GM12878 (cell line): Measurements from ENCODE around the gene EID1.

Experiments
- CHD4 ChIP-seq: fragments of 200-600 bp; sonication (generic); IDR thresholded peaks from 2 replicates; pipeline ENCODE4 v1.6.1; 2016; ENCODE audit warnings: mild to moderate bottlenecking
- POLR2A ChIP-seq: IDR thresholded peaks from 2 replicates; pipeline ENCODE4 v1.6.1; 2011; ENCODE audit warnings: low read depth, mild to moderate bottlenecking, low read length
- TCF3 ChIP-seq: IDR thresholded peaks from 2 replicates; pipeline ENCODE4 v1.6.1; 2012; ENCODE audit warnings: low read depth, mild to moderate bottlenecking, low read length, borderline replicate concordance; ENCODE audit not compliant: insufficient read depth
- TF ChIP-seq, protein P1 (sequence below): fragments of 450-650 bp; IDR thresholded peaks from 2 replicates; pipeline ENCODE4 v1.6.1; 2018; ENCODE audit warnings: borderline replicate concordance, mild to moderate bottlenecking; ENCODE audit not compliant: partially characterized antibody
- TF ChIP-seq, protein P2 (sequence below), 3 experiments: IDR thresholded peaks in 2 of 3; conservative IDR thresholded peaks in 1 of 3; 2 replicates each; pipeline ENCODE4 v1.5.1; 2011; ENCODE audit warnings: low read depth in 3 of 3, low read length in 3 of 3, mild to moderate bottlenecking in 3 of 3, control low read depth in 2 of 3, moderate library complexity in 2 of 3, inconsistent platforms in 1 of 3, mixed read lengths in 1 of 3; ENCODE audit not compliant: control insufficient read depth in 2 of 3, insufficient read depth in 1 of 3; ENCODE audit errors: extremely low read depth in 1 of 3
- TF ChIP-seq, protein P3 (sequence below): IDR thresholded peaks from 2 replicates; pipeline ENCODE4 v1.6.1; 2012; ENCODE audit warnings: low read depth, low read length, improper control_type of control experiment

DNA sequence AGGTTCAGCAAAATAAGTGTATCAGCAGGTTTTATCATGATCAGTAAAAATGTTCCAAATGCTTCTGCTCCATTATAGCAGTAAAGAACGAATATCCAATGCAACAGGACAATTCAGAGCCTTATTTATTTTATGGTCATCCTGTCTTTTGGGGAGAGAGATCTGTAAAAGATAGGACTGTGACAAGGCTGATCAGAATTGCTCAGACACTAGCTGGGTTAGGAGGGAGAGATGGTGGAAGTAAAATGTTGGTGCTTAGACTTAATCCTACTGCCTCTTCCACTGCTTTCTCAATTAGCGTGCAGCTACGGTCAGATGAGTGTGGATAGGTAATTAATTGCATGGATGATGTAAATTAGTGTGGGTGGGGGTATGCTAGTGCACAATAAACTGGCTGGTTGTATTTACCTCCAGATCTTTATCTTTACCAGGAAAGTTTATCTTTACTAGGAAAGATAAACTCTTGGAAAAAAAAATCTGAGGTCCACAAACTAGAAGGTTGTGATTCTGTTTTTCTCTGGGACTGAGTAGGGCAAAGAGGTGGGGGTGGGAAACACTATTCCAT, 2.2 kb downstream of the EID1 start:
- TF ChIP-seq, protein P1, sequence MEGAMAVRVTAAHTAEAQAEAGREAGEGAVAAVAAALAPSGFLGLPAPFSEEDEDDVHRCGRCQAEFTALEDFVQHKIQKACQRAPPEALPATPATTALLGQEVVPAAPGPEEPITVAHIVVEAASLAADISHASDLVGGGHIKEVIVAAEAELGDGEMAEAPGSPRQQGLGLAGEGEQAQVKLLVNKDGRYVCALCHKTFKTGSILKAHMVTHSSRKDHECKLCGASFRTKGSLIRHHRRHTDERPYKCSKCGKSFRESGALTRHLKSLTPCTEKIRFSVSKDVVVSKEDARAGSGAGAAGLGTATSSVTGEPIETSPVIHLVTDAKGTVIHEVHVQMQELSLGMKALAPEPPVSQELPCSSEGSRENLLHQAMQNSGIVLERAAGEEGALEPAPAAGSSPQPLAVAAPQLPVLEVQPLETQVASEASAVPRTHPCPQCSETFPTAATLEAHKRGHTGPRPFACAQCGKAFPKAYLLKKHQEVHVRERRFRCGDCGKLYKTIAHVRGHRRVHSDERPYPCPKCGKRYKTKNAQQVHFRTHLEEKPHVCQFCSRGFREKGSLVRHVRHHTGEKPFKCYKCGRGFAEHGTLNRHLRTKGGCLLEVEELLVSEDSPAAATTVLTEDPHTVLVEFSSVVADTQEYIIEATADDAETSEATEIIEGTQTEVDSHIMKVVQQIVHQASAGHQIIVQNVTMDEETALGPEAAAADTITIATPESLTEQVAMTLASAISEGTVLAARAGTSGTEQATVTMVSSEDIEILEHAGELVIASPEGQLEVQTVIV, result no peak
- TF ChIP-seq, protein P2, sequence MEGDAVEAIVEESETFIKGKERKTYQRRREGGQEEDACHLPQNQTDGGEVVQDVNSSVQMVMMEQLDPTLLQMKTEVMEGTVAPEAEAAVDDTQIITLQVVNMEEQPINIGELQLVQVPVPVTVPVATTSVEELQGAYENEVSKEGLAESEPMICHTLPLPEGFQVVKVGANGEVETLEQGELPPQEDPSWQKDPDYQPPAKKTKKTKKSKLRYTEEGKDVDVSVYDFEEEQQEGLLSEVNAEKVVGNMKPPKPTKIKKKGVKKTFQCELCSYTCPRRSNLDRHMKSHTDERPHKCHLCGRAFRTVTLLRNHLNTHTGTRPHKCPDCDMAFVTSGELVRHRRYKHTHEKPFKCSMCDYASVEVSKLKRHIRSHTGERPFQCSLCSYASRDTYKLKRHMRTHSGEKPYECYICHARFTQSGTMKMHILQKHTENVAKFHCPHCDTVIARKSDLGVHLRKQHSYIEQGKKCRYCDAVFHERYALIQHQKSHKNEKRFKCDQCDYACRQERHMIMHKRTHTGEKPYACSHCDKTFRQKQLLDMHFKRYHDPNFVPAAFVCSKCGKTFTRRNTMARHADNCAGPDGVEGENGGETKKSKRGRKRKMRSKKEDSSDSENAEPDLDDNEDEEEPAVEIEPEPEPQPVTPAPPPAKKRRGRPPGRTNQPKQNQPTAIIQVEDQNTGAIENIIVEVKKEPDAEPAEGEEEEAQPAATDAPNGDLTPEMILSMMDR (IDR thresholded peaks at IDR 0.05 in 2 of 3, conservative IDR thresholded peaks at IDR 0.05 in 1 of 3; ENCODE audit: control insufficient read depth in 2 of 3, extremely low read depth in 1 of 3, insufficient read depth in 1 of 3, low read depth in 3 of 3, low read length in 3 of 3), result no peak
- TF ChIP-seq, protein P3, sequence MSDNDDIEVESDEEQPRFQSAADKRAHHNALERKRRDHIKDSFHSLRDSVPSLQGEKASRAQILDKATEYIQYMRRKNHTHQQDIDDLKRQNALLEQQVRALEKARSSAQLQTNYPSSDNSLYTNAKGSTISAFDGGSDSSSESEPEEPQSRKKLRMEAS, result no peak
- TF ChIP-seq POLR2A (no peak), CHD4 (no peak), TCF3 (no peak)
